ENCODE results near the gene CFAP69.
A peak's percentile ranks its signal among the peaks of the same experiment; 100 is the strongest.

CFAP69 gene

DNA sequence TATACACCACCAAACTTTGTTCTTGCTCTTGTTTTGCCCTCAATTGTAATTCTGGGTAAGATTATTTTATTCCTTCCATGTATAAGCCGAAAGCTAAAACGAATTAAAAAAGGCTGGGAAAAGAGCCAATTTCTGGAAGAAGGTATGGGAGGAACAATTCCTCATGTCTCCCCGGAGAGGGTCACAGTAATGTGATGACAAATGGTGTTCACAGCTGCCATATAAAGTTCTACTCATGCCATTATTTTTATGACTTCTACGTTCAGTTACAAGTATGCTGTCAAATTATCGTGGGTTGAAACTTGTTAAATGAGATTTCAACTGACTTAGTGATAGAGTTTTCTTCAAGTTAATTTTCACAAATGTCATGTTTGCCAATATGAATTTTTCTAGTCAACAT lies 12.5 kb upstream of the CFAP69 start:
- ATAC-seq: no peak
- TF ChIP-seq ARNTL (CRISPR knock-in tag; IDR thresholded peaks at IDR 0.05; ENCODE audit: borderline replicate concordance, low read depth) (no peak), GLIS3 (CRISPR knock-in tag; IDR thresholded peaks at IDR 0.05) (no peak), TOX (CRISPR knock-in tag; IDR thresholded peaks at IDR 0.05; ENCODE audit: borderline replicate concordance) (no peak), ESRRG (CRISPR knock-in tag; IDR thresholded peaks at IDR 0.05) (no peak), OSR1 (CRISPR knock-in tag; IDR thresholded peaks at IDR 0.05) (no peak), BACH2 (CRISPR knock-in tag; IDR thresholded peaks at IDR 0.05; ENCODE audit: borderline replicate concordance) (no peak)

- no peak for ATAC-seq
- TF ChIP-seq, protein P1, sequence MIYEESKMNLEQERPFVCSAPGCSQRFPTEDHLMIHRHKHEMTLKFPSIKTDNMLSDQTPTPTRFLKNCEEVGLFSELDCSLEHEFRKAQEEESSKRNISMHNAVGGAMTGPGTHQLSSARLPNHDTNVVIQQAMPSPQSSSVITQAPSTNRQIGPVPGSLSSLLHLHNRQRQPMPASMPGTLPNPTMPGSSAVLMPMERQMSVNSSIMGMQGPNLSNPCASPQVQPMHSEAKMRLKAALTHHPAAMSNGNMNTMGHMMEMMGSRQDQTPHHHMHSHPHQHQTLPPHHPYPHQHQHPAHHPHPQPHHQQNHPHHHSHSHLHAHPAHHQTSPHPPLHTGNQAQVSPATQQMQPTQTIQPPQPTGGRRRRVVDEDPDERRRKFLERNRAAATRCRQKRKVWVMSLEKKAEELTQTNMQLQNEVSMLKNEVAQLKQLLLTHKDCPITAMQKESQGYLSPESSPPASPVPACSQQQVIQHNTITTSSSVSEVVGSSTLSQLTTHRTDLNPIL (CRISPR knock-in tag; IDR thresholded peaks at IDR 0.05; ENCODE audit: low read depth): no peak
- TF ChIP-seq ESRRG (CRISPR knock-in tag; IDR thresholded peaks at IDR 0.05) (no peak), OSR1 (CRISPR knock-in tag; IDR thresholded peaks at IDR 0.05) (no peak), ZNF8 (CRISPR knock-in tag; IDR thresholded peaks at IDR 0.05) (no peak), PPARA (CRISPR knock-in tag; IDR thresholded peaks at IDR 0.05; ENCODE audit: borderline replicate concordance) (no peak), GLIS3 (CRISPR knock-in tag; IDR thresholded peaks at IDR 0.05) (no peak), BACH2 (CRISPR knock-in tag; IDR thresholded peaks at IDR 0.05; ENCODE audit: borderline replicate concordance) (no peak), ARNTL (CRISPR knock-in tag; IDR thresholded peaks at IDR 0.05; ENCODE audit: borderline replicate concordance, low read depth) (no peak), TOX (CRISPR knock-in tag; IDR thresholded peaks at IDR 0.05; ENCODE audit: borderline replicate concordance) (no peak), TSHZ2 (CRISPR knock-in tag; IDR thresholded peaks at IDR 0.05) (no peak), CSDC2 (CRISPR knock-in tag; IDR thresholded peaks at IDR 0.05) (no peak), ZNF70 (CRISPR knock-in tag; IDR thresholded peaks at IDR 0.05) (no peak), SNAI2 (CRISPR knock-in tag; IDR thresholded peaks at IDR 0.05) (no peak)
- TF ChIP-seq, protein P2, sequence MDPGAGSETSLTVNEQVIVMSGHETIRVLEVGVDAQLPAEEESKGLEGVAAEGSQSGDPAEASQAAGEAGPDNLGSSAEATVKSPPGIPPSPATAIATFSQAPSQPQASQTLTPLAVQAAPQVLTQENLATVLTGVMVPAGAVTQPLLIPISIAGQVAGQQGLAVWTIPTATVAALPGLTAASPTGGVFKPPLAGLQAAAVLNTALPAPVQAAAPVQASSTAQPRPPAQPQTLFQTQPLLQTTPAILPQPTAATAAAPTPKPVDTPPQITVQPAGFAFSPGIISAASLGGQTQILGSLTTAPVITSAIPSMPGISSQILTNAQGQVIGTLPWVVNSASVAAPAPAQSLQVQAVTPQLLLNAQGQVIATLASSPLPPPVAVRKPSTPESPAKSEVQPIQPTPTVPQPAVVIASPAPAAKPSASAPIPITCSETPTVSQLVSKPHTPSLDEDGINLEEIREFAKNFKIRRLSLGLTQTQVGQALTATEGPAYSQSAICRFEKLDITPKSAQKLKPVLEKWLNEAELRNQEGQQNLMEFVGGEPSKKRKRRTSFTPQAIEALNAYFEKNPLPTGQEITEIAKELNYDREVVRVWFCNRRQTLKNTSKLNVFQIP (CRISPR knock-in tag; IDR thresholded peaks at IDR 0.05; ENCODE audit: borderline replicate concordance, low read depth): no peak
Measured at GRCh38 chr7:90233569-90233968, 11.4 kb upstream of the CFAP69 start.

DNA sequence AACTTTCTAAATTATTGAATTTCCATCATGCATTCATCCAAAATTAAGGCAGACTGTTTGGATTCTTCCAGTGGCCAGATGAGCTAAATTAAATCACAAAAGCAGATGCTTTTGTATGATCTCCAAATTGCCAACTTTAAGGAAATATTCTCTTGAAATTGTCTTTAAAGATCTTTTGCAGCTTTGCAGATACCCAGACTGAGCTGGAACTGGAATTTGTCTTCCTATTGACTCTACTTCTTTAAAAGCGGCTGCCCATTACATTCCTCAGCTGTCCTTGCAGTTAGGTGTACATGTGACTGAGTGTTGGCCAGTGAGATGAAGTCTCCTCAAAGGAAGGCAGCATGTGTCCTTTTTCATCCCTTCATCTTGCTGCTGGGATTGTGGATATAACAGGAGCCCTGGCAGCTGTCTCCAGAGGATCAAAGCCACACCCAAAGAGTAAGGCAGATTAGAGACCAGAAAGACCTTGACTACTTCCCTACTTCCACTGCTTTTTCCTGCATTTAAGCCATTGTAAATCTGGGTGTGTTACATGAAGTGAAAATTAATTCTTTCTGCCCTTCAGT lies 8.2 kb upstream of the CFAP69 start:
- ATAC-seq: peak; percentile 60
- TF ChIP-seq RARB (CRISPR knock-in tag; IDR thresholded peaks at IDR 0.05): no peak
- TF ChIP-seq ZNF565 (CRISPR knock-in tag; conservative IDR thresholded peaks at IDR 0.05; ENCODE audit: low read depth): no peak
- no peak for TF ChIP-seq GLIS3 (CRISPR knock-in tag; IDR thresholded peaks at IDR 0.05)
- TF ChIP-seq PPARA (CRISPR knock-in tag; IDR thresholded peaks at IDR 0.05; ENCODE audit: borderline replicate concordance): no peak
- no peak for TF ChIP-seq BACH2 (CRISPR knock-in tag; IDR thresholded peaks at IDR 0.05; ENCODE audit: borderline replicate concordance)
- no peak for TF ChIP-seq ZNF70 (CRISPR knock-in tag; IDR thresholded peaks at IDR 0.05)
- no peak for TF ChIP-seq ISL1 (CRISPR knock-in tag; IDR thresholded peaks at IDR 0.05)
- no peak for TF ChIP-seq ZNF8 (CRISPR knock-in tag; IDR thresholded peaks at IDR 0.05)
- TF ChIP-seq OSR1 (CRISPR knock-in tag; IDR thresholded peaks at IDR 0.05): no peak
- TF ChIP-seq, protein P3, sequence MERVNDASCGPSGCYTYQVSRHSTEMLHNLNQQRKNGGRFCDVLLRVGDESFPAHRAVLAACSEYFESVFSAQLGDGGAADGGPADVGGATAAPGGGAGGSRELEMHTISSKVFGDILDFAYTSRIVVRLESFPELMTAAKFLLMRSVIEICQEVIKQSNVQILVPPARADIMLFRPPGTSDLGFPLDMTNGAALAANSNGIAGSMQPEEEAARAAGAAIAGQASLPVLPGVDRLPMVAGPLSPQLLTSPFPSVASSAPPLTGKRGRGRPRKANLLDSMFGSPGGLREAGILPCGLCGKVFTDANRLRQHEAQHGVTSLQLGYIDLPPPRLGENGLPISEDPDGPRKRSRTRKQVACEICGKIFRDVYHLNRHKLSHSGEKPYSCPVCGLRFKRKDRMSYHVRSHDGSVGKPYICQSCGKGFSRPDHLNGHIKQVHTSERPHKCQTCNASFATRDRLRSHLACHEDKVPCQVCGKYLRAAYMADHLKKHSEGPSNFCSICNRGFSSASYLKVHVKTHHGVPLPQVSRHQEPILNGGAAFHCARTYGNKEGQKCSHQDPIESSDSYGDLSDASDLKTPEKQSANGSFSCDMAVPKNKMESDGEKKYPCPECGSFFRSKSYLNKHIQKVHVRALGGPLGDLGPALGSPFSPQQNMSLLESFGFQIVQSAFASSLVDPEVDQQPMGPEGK (CRISPR knock-in tag; IDR thresholded peaks at IDR 0.05; ENCODE audit: borderline replicate concordance): no peak
- no peak for TF ChIP-seq SNAI2 (CRISPR knock-in tag; IDR thresholded peaks at IDR 0.05)
- TF ChIP-seq ZFP3 (CRISPR knock-in tag; IDR thresholded peaks at IDR 0.05): no peak
- TF ChIP-seq, protein P1 (CRISPR knock-in tag; IDR thresholded peaks at IDR 0.05; ENCODE audit: low read depth): no peak
- TF ChIP-seq ESRRG (CRISPR knock-in tag; IDR thresholded peaks at IDR 0.05): no peak
- no peak for TF ChIP-seq TOX (CRISPR knock-in tag; IDR thresholded peaks at IDR 0.05; ENCODE audit: borderline replicate concordance)
- TF ChIP-seq, protein P2 (CRISPR knock-in tag; IDR thresholded peaks at IDR 0.05; ENCODE audit: borderline replicate concordance, low read depth): no peak
- TF ChIP-seq CSDC2 (CRISPR knock-in tag; IDR thresholded peaks at IDR 0.05): no peak

Data from SK-N-SH treated with all-trans-retinoic acid at 6 μM for 48 hours (cell line).